HL-60 (cell line): ENCODE results near the gene MORN2.

ENCODE experiments used
- DNase-seq, 2 experiments: peaks; one replicate each; pipeline ENCODE4 v3.0.0-alpha.2; 2010 to 2020; ENCODE audit warnings: low read depth in 1 of 2, low spot score in 1 of 2
- H3K27ac ChIP-seq: fragments of 250-450 bp; sonication (Bioruptor Pico); replicated peaks from 2 replicates; pipeline ENCODE4 v1.5.1; 2020; ENCODE audit warnings: mild to moderate bottlenecking, moderate library complexity
- H3K27me3 ChIP-seq: fragments of 250-450 bp; sonication (Bioruptor Pico); 2 replicates; pipeline ENCODE4 v1.5.1; 2021; ENCODE audit warnings: mild to moderate bottlenecking, moderate library complexity; ENCODE audit not compliant: insufficient read depth, poor library complexity, severe bottlenecking
- H3K4me3 ChIP-seq: replicated peaks from 2 replicates; pipeline ENCODE4 v1.5.1; 2011; ENCODE audit warnings: mild to moderate bottlenecking, control low read depth, low read length; ENCODE audit not compliant: insufficient read depth
- GABPA ChIP-seq: IDR thresholded peaks from 2 replicates; pipeline ENCODE4 v1.6.1; 2012; ENCODE audit warnings: low read depth
- POLR2AphosphoS5 ChIP-seq: IDR thresholded peaks from 2 replicates; pipeline ENCODE4 v1.6.1; 2012; ENCODE audit warnings: low read depth
- SPI1 ChIP-seq: IDR thresholded peaks from 2 replicates; pipeline ENCODE4 v1.6.1; 2012; ENCODE audit warnings: low read depth, mild to moderate bottlenecking, borderline replicate concordance
- TF ChIP-seq, protein P1 (sequence below): IDR thresholded peaks from 2 replicates; pipeline ENCODE4 v1.6.1; 2012; ENCODE audit warnings: low read depth; ENCODE audit not compliant: insufficient replicate concordance
- TF ChIP-seq, protein P2 (sequence below): IDR thresholded peaks from one replicate; pipeline ENCODE4 v1.5.1; 2011; ENCODE audit warnings: low read length, control low read depth, inconsistent platforms; ENCODE audit not compliant: insufficient read depth

The MORN2 gene

DNA sequence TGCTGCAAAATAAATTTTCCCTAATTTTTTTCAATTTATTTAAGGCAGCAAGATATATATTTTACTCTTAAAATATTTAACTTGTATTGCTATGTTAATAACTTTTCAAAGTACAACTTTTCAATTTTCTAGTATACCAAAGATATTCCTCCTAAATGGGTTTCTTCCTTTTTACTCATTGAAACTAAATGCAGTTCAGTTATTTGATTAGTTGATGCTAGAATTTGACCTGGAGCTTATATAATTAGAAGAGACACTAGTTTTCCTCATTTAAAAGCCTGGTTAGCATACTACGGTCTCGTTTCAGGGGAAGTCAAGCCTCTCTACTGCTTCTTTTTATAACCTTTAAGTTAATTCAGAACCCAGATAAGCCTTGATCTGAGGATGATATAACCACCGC, 13.8 kb downstream of the MORN2 start, which contains the start of gene ARHGEF33:
ARHGEF33 (plus strand) TSS at position 301 of the 400 bp plus-strand sequence. CDS start 29,573 bp downstream, outside the sequence.
- DNase-seq: no peak
- TF ChIP-seq POLR2AphosphoS5: no peak
- TF ChIP-seq, protein P1, sequence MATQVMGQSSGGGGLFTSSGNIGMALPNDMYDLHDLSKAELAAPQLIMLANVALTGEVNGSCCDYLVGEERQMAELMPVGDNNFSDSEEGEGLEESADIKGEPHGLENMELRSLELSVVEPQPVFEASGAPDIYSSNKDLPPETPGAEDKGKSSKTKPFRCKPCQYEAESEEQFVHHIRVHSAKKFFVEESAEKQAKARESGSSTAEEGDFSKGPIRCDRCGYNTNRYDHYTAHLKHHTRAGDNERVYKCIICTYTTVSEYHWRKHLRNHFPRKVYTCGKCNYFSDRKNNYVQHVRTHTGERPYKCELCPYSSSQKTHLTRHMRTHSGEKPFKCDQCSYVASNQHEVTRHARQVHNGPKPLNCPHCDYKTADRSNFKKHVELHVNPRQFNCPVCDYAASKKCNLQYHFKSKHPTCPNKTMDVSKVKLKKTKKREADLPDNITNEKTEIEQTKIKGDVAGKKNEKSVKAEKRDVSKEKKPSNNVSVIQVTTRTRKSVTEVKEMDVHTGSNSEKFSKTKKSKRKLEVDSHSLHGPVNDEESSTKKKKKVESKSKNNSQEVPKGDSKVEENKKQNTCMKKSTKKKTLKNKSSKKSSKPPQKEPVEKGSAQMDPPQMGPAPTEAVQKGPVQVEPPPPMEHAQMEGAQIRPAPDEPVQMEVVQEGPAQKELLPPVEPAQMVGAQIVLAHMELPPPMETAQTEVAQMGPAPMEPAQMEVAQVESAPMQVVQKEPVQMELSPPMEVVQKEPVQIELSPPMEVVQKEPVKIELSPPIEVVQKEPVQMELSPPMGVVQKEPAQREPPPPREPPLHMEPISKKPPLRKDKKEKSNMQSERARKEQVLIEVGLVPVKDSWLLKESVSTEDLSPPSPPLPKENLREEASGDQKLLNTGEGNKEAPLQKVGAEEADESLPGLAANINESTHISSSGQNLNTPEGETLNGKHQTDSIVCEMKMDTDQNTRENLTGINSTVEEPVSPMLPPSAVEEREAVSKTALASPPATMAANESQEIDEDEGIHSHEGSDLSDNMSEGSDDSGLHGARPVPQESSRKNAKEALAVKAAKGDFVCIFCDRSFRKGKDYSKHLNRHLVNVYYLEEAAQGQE: no peak
- no peak for TF ChIP-seq SPI1
- TF ChIP-seq GABPA: no peak
- TF ChIP-seq, protein P2, sequence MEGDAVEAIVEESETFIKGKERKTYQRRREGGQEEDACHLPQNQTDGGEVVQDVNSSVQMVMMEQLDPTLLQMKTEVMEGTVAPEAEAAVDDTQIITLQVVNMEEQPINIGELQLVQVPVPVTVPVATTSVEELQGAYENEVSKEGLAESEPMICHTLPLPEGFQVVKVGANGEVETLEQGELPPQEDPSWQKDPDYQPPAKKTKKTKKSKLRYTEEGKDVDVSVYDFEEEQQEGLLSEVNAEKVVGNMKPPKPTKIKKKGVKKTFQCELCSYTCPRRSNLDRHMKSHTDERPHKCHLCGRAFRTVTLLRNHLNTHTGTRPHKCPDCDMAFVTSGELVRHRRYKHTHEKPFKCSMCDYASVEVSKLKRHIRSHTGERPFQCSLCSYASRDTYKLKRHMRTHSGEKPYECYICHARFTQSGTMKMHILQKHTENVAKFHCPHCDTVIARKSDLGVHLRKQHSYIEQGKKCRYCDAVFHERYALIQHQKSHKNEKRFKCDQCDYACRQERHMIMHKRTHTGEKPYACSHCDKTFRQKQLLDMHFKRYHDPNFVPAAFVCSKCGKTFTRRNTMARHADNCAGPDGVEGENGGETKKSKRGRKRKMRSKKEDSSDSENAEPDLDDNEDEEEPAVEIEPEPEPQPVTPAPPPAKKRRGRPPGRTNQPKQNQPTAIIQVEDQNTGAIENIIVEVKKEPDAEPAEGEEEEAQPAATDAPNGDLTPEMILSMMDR: no peak
- Histone ChIP-seq H3K27me3 (no peaks in the 10 kb centered on the region), H3K4me3 (no peak within 1 kb of the TSS), H3K27ac (no peak within 1 kb of the TSS)

DNA sequence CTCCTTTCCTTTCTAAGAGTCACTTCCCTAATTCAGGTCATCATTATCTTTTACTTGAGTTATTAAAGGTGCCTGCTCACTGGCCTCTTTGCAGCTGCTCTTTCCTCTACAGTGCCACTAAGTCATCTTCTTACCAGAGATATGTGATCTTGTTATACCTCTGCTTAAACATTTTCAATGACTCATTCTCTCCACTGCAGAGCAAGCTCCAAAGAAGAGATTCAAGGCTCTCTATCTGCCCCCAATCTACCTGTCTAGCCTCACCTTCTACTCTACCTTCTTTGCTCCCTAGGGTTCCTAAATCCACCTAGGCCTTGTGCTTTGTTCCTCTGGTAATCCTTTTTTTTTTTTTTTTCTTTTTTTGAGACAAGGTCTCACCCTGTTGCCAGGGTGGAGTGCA, 17.0 kb downstream of the MORN2 start:
- TF ChIP-seq SPI1: peak; percentile 34; the same call in 1 of the 2 replicates
- TF ChIP-seq GABPA: no peak
- TF ChIP-seq, protein P1: no peak
- TF ChIP-seq, protein P2: no peak
- Histone ChIP-seq H3K27me3 (no peaks in the 10 kb centered on the region), H3K4me3 (no peak overlapping the region), H3K27ac (no peak overlapping the region)
- DNase-seq: no peak

DNA sequence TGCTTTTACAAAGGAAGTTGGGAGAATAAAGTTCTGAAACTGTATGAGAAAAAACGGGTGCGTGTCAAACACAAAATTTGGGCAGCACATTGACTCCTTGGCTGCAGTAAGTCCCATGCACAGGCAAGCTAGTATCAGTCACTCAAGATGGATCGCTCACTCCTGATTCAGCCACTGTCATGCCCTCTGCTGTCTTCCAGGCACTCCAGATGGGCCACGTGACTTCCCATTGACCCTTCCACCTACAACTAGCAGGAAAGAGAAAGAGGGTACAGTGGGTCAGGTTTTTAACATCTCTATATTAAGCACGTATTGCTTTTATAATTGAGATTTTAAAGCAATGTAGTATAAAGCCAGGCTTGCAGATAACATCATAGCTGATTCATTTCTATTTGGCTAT, 22.5 kb downstream of the MORN2 start:
- H3K4me3 ChIP-seq: no peak overlapping the region
- TF ChIP-seq GABPA (no peak), SPI1 (no peak), POLR2AphosphoS5 (no peak)
- TF ChIP-seq, protein P2: no peak
- TF ChIP-seq, protein P1: no peak

More for the DNA sequence above, 22.5 kb downstream of the MORN2 start:
- no peaks in the 10 kb centered on the region for H3K27me3 ChIP-seq
- DNase-seq: no peak
- no peak overlapping the region for H3K27ac ChIP-seq
